HEK293 (cell line): ENCODE measurements around the gene ZNF330.
A peak's percentile ranks its signal among the peaks of the same experiment; 100 is the strongest.

Experiments
- HIC1 ChIP-seq: fragments of 450-650 bp; formaldehyde crosslinking; IDR thresholded peaks from 2 replicates; pipeline ENCODE4 v1.5.1; 2016; ENCODE audit warnings: missing biosample characterization, missing genetic modification characterization
- PRDM1 ChIP-seq: fragments of 450-650 bp; formaldehyde crosslinking; IDR thresholded peaks from 2 replicates; pipeline ENCODE4; 2016; ENCODE audit warnings: missing biosample characterization, missing genetic modification characterization
- REPIN1 ChIP-seq: fragments of 450-650 bp; formaldehyde crosslinking; IDR thresholded peaks from 2 replicates; pipeline ENCODE4 v1.5.1; 2017; ENCODE audit warnings: missing biosample characterization, missing genetic modification characterization, low read depth
- ZBTB1 ChIP-seq: fragments of 450-650 bp; formaldehyde crosslinking; IDR thresholded peaks from 2 replicates; pipeline ENCODE4 v1.5.1; 2016; ENCODE audit warnings: missing biosample characterization, missing genetic modification characterization
- ZBTB20 ChIP-seq: fragments of 450-650 bp; formaldehyde crosslinking; IDR thresholded peaks from 2 replicates; pipeline ENCODE4 v1.5.1; 2016; ENCODE audit warnings: missing biosample characterization, missing genetic modification characterization
- ZBTB21 ChIP-seq: fragments of 450-650 bp; formaldehyde crosslinking; IDR thresholded peaks from 2 replicates; pipeline ENCODE4 v1.5.1; 2017; ENCODE audit warnings: missing biosample characterization, missing genetic modification characterization
- ZBTB26 ChIP-seq: fragments of 450-650 bp; formaldehyde crosslinking; optimal IDR thresholded peaks from 2 replicates; pipeline ENCODE3; 2016; ENCODE audit warnings: missing biosample characterization, mild to moderate bottlenecking, missing genetic modification characterization
- ZEB2 ChIP-seq: fragments of 450-650 bp; formaldehyde crosslinking; IDR thresholded peaks from 2 replicates; pipeline ENCODE4 v1.5.1; 2016; ENCODE audit warnings: missing biosample characterization, missing genetic modification characterization
- ZNF132 ChIP-seq: fragments of 450-650 bp; formaldehyde crosslinking; IDR thresholded peaks from 2 replicates; pipeline ENCODE4 v1.5.1; 2017; ENCODE audit warnings: missing biosample characterization, missing genetic modification characterization, borderline replicate concordance
- ZNF2 ChIP-seq: fragments of 450-650 bp; formaldehyde crosslinking; IDR thresholded peaks from 2 replicates; pipeline ENCODE4 v1.5.1; 2016; ENCODE audit warnings: missing biosample characterization, missing genetic modification characterization
- ZNF23 ChIP-seq: fragments of 450-650 bp; formaldehyde crosslinking; IDR thresholded peaks from 2 replicates; pipeline ENCODE4 v1.5.1; 2016; ENCODE audit warnings: missing biosample characterization, missing genetic modification characterization, borderline replicate concordance
- ZNF341 ChIP-seq: fragments of 450-650 bp; formaldehyde crosslinking; IDR thresholded peaks from 2 replicates; pipeline ENCODE4; 2016; ENCODE audit warnings: low read depth, missing biosample characterization, missing genetic modification characterization
- ZNF362 ChIP-seq: fragments of 450-650 bp; formaldehyde crosslinking; IDR thresholded peaks from 2 replicates; pipeline ENCODE4 v1.5.1; 2016; ENCODE audit warnings: missing biosample characterization, missing genetic modification characterization
- ZNF366 ChIP-seq: fragments of 450-650 bp; formaldehyde crosslinking; conservative IDR thresholded peaks from 2 replicates; pipeline ENCODE4 v1.5.1; 2016; ENCODE audit warnings: missing biosample characterization, missing genetic modification characterization
- ZNF426 ChIP-seq: fragments of 450-650 bp; formaldehyde crosslinking; IDR thresholded peaks from 2 replicates; pipeline ENCODE4 v1.5.1; 2017; ENCODE audit warnings: missing biosample characterization, missing genetic modification characterization, mild to moderate bottlenecking, inconsistent platforms, moderate library complexity
- ZNF473 ChIP-seq: fragments of 450-650 bp; formaldehyde crosslinking; IDR thresholded peaks from 2 replicates; pipeline ENCODE4 v1.5.1; 2017; ENCODE audit warnings: missing biosample characterization, missing genetic modification characterization
- ZNF518A ChIP-seq: fragments of 450-650 bp; formaldehyde crosslinking; conservative IDR thresholded peaks from 2 replicates; pipeline ENCODE4 v1.5.1; 2016; ENCODE audit warnings: low read depth, missing biosample characterization, missing genetic modification characterization
- ZNF555 ChIP-seq: fragments of 450-650 bp; formaldehyde crosslinking; conservative IDR thresholded peaks from 2 replicates; pipeline ENCODE4 v1.5.1; 2017; ENCODE audit warnings: missing biosample characterization, mild to moderate bottlenecking, missing genetic modification characterization, inconsistent platforms
- ZNF558 ChIP-seq: fragments of 450-650 bp; formaldehyde crosslinking; IDR thresholded peaks from 2 replicates; pipeline ENCODE4 v1.5.1; 2016; ENCODE audit warnings: missing biosample characterization, missing genetic modification characterization
- ZNF571 ChIP-seq: fragments of 450-650 bp; formaldehyde crosslinking; IDR thresholded peaks from 2 replicates; pipeline ENCODE4 v1.5.0; 2017; ENCODE audit warnings: missing biosample characterization, missing genetic modification characterization
- ZNF580 ChIP-seq: fragments of 450-650 bp; formaldehyde crosslinking; IDR thresholded peaks from 2 replicates; pipeline ENCODE4 v1.5.1; 2016; ENCODE audit warnings: missing biosample characterization, missing genetic modification characterization
- ZNF624 ChIP-seq: fragments of 450-650 bp; formaldehyde crosslinking; IDR thresholded peaks from 2 replicates; pipeline ENCODE4 v1.5.1; 2017; ENCODE audit warnings: missing biosample characterization, missing genetic modification characterization
- ZNF629 ChIP-seq: fragments of 450-650 bp; formaldehyde crosslinking; IDR thresholded peaks from 2 replicates; pipeline ENCODE4 v1.5.1; 2017; ENCODE audit warnings: missing biosample characterization, missing genetic modification characterization
- ZNF654 ChIP-seq: fragments of 450-650 bp; formaldehyde crosslinking; IDR thresholded peaks from 2 replicates; pipeline ENCODE4 v1.5.1; 2016; ENCODE audit warnings: low read depth, missing biosample characterization, missing genetic modification characterization
- ZNF747 ChIP-seq: fragments of 450-650 bp; formaldehyde crosslinking; IDR thresholded peaks from 2 replicates; pipeline ENCODE4 v1.5.1; 2016; ENCODE audit warnings: missing biosample characterization, missing genetic modification characterization
- ZNF777 ChIP-seq: fragments of 450-650 bp; formaldehyde crosslinking; IDR thresholded peaks from 2 replicates; pipeline ENCODE4 v1.5.1; 2017; ENCODE audit warnings: missing biosample characterization, missing genetic modification characterization, borderline replicate concordance
- ZSCAN4 ChIP-seq: fragments of 450-650 bp; formaldehyde crosslinking; IDR thresholded peaks from 2 replicates; pipeline ENCODE4 v1.5.1; 2017; ENCODE audit warnings: missing biosample characterization, missing genetic modification characterization

The ZNF330 gene

GRCh38 chr4:141220691-141221659, at the start of gene ZNF330 (continued):
- TF ChIP-seq PRDM1 (peak; percentile 95), ZNF473 (tag by site-specific recombination) (no peak), ZBTB26 (tag by site-specific recombination) (peak; percentile 97), ZNF558 (tag by site-specific recombination) (0 out of 2 replicates have a peak, but pooled peaks have one; percentile 12), ZNF23 (tag by site-specific recombination) (no peak), ZNF341 (tag by site-specific recombination) (peak; percentile 61), HIC1 (tag by site-specific recombination) (no peak), ZNF747 (tag by site-specific recombination) (no peak), ZNF132 (no peak), ZNF2 (0 out of 2 replicates have a peak, but pooled peaks have one; percentile 28), ZNF654 (tag by site-specific recombination) (no peak), ZEB2 (tag by site-specific recombination) (no peak), ZSCAN4 (no peak), ZBTB21 (tag by site-specific recombination) (peak; percentile 92), ZNF426 (tag by site-specific recombination) (no peak), ZNF777 (tag by site-specific recombination) (no peak), ZBTB1 (tag by site-specific recombination) (no peak), ZNF518A (peak; percentile 37; the same call in 1 of the 2 replicates), ZNF624 (tag by site-specific recombination) (no peak), ZNF580 (no peak), ZNF362 (no peak), ZNF571 (no peak), ZBTB20 (tag by site-specific recombination) (peak; percentile 77; the same call in 1 of the 2 replicates), ZNF555 (tag by site-specific recombination) (no peak), ZNF366 (0 out of 2 replicates have a peak, but pooled peaks have one; percentile 30), ZNF629 (tag by site-specific recombination) (peak; percentile 95), REPIN1 (tag by site-specific recombination) (no peak)
